ENCODE results near the gene CALCR. TPM values are rescaled to one million over a fixed set of nuclear protein-coding genes. Genes with fewer than 3 reads are reported as not detected.

CALCR gene
- total and polyA plus RNA-seq, 2 of the 4 experiments (the other 2 are of a cell fraction), result not detected

DNA sequence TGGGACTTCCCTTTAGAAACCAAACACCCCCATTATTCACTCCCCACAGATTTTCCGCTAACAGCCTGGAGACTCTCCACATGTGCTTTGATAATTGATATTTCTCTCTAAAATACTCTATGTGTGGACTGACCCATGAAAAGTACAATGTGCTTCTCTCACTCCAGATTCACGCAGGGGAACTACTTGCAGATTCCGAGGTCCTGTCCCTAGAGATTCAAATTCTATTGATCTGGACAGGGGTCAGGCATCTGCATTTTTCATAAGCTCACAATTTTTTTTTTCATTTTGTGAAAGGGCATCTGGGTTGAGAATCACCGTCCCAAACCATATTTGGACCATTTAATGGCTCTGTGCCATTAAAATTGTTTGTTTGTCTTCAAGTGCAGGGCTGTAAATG lies 98.7 kb downstream of the CALCR start:
- ChIA-PET POLR2A (ENCODE audit: unreplicated experiment) (interaction anchor here (0.6 kb wide), 1 partner anchor 168 kb away, joined by 3 read pairs; no protein-coding TSS in a partner anchor), CTCF (no interaction called here)
- H3K9me3 ChIP-seq (ENCODE audit: control insufficient read depth, insufficient read depth, low read length), result no peaks in the 10 kb centered on the region
- H3K9me1 ChIP-seq (ENCODE audit: insufficient read depth, low read length), result no peaks in the 10 kb centered on the region
- H2AK9ac ChIP-seq (replicated peaks; ENCODE audit: low read depth, low read length, poor library complexity), result no peak overlapping the region
- no peak for DNase-seq
- BruUV-seq (replicated peaks), result no TSS peak
- H3K79me1 ChIP-seq (ENCODE audit: low read depth in 1 of 2, low read length in 2 of 2), result no peaks in the 10 kb centered on the region
- H2BK20ac ChIP-seq (ENCODE audit: low read depth, low read length), result no peak overlapping the region
- no peak overlapping the region for H3K56ac ChIP-seq (ENCODE audit: extremely low read depth, insufficient read depth, low read length)
- H4K91ac ChIP-seq (ENCODE audit: insufficient read depth, low read depth, low read length), result no peak overlapping the region
- H3K4me3 ChIP-seq (ENCODE audit: insufficient read depth, low read depth, low read length), result no peak overlapping the region
- no peak for ATAC-seq (ENCODE audit: low read depth)
- no peak overlapping the region for H3K27ac ChIP-seq (ENCODE audit: insufficient read depth, low read length)
- no peak overlapping the region for H3K14ac ChIP-seq (replicated peaks; ENCODE audit: low read depth, low read length)
- H2BK15ac ChIP-seq (ENCODE audit: low read depth, low read length), result no peak overlapping the region
- intact Hi-C loops (cut with micrococcal nuclease) (no loop called here), in situ Hi-C loops (cut with MboI; ENCODE audit: low sequenced_read_pairs) (no loop called here), dilution Hi-C loops (cut with HindIII; ENCODE audit: low sequenced_read_pairs, unreplicated experiment) (no loop called here)
- H3K18ac ChIP-seq (ENCODE audit: low read depth, low read length), result no peak overlapping the region
- H2BK5ac ChIP-seq (ENCODE audit: low read depth, low read length, poor library complexity, severe bottlenecking), result no peak overlapping the region
- H3K4me1 ChIP-seq (ENCODE audit: control insufficient read depth, insufficient read depth, low read length), result no peaks in the 10 kb centered on the region
- no peak overlapping the region for H3K4ac ChIP-seq (ENCODE audit: low read depth, low read length)
- no peak overlapping the region for H3K4me2 ChIP-seq (ENCODE audit: low read depth, low read length)
- H4K8ac ChIP-seq (ENCODE audit: low read depth in 2 of 2, low read length in 2 of 2), result no peak overlapping the region
- TF ChIP-seq POLR2A (IDR thresholded peaks at IDR 0.05; ENCODE audit: low read depth, low read length), result no peak
- no peak overlapping the region for H2BK120ac ChIP-seq (ENCODE audit: low read depth, low read length)
- no peak overlapping the region for H3K9ac ChIP-seq (ENCODE audit: low read depth, low read length)
- no peak overlapping the region for H2AK5ac ChIP-seq (ENCODE audit: low read depth, low read length)
- no peaks in the 10 kb centered on the region for H4K20me1 ChIP-seq (ENCODE audit: insufficient read depth, low read length)
- H3K36me3 ChIP-seq (ENCODE audit: control insufficient read depth, insufficient read depth, low read length), result no peaks in the 10 kb centered on the region
- no CpG with 5 or more reads among the region's 4 CpGs for WGBS, 2 experiments (ENCODE audit: extremely low coverage in 2 of 2, insufficient read length in 1 of 2)
- H4K5ac ChIP-seq (ENCODE audit: low read depth, low read length), result no peak overlapping the region
- no peak overlapping the region for H2AFZ ChIP-seq (replicated peaks; ENCODE audit: low read length, poor library complexity)
- no peaks in the 10 kb centered on the region for H3K27me3 ChIP-seq (ENCODE audit: control insufficient read depth, insufficient read depth, low read length)
- no peak overlapping the region for H3K23ac ChIP-seq (ENCODE audit: low read depth, low read length)

Data from IMR-90 (cell line).